PC-3 (cell line): ENCODE data around the gene PDZRN4. TPM values are rescaled to one million over a fixed set of nuclear protein-coding genes. Genes with fewer than 3 reads are reported as not detected.

Experiments used
- ATAC-seq: fragments of 200-7000 bp; cut with Tn5 transposase; 2 replicates; pipeline ENCODE4 v1.9.1; 2020; ENCODE audit warnings: mild to moderate bottlenecking, moderate library complexity
- BruUV-seq: library from RNA; stranded (reverse); fragments of 400-500 nt; replicated peaks from 2 replicates; lab custom pipeline; 2021; lab: Mats Ljungman, UMichigan
- CTCF ChIA-PET: fragments of 300-600 bp; sonication (Branson Sonifier 250); formaldehyde crosslinking; loops from one replicate; lab custom pipeline; 2022; ENCODE audit warnings: antibody characterized with exemption; lab: Charles Lee
- POLR2A ChIA-PET: fragments of 300-600 bp; sonication (Branson Sonifier 250); formaldehyde crosslinking; loops from one replicate; lab custom pipeline; 2022; ENCODE audit warnings: antibody characterized with exemption; ENCODE audit not compliant: unreplicated experiment; lab: Charles Lee
- DNase-seq: peaks from one replicate; pipeline ENCODE4 v3.0.0-alpha.2; 2015
- H2AFZ ChIP-seq: fragments of 300-600 bp; sonication (generic); 2 replicates; pipeline ENCODE4 v1.6.0; 2016; ENCODE audit warnings: antibody characterized with exemption, low read length
- H3F3A ChIP-seq: fragments of 300-600 bp; sonication (generic); one replicate; pipeline ENCODE4 v1.6.0; 2017; ENCODE audit warnings: antibody characterized with exemption, low read length, control low read depth, mild to moderate bottlenecking; ENCODE audit not compliant: unreplicated experiment
- H3K27ac ChIP-seq: fragments of 300-600 bp; sonication (generic); 2 replicates; pipeline ENCODE4 v1.5.1; 2016; ENCODE audit warnings: mild to moderate bottlenecking, low read length
- H3K27me3 ChIP-seq: fragments of 300-600 bp; sonication (generic); 2 replicates; pipeline ENCODE4 v1.6.1; 2016; ENCODE audit warnings: low read length, mixed read lengths
- H3K36me3 ChIP-seq: fragments of 300-600 bp; sonication (generic); 2 replicates; pipeline ENCODE4 v1.6.1; 2016; ENCODE audit warnings: low read depth, mixed run types, low read length, mixed read lengths
- H3K4me1 ChIP-seq: fragments of 300-600 bp; sonication (generic); 2 replicates; pipeline ENCODE4 v1.5.1; 2016; ENCODE audit warnings: low read length; ENCODE audit not compliant: insufficient read depth
- H3K4me2 ChIP-seq: fragments of 300-600 bp; sonication (generic); 2 replicates; pipeline ENCODE4 v1.6.0; 2016; ENCODE audit warnings: low read length
- H3K4me3 ChIP-seq: fragments of 300-600 bp; sonication (generic); 2 replicates; pipeline ENCODE4 v1.5.1; 2016; ENCODE audit warnings: mild to moderate bottlenecking, low read length, mixed read lengths
- H3K79me2 ChIP-seq: fragments of 300-600 bp; sonication (generic); 2 replicates; pipeline ENCODE4 v1.6.1; 2017; ENCODE audit warnings: low read length, mixed read lengths
- H3K9ac ChIP-seq: fragments of 300-600 bp; sonication (generic); 2 replicates; pipeline ENCODE4 v1.6.0; 2016; ENCODE audit warnings: mild to moderate bottlenecking, low read length
- H3K9me2 ChIP-seq: fragments of 300-600 bp; sonication (generic); replicated peaks from 2 replicates; pipeline ENCODE4 v1.6.1; 2016; ENCODE audit warnings: mixed run types, low read length, mixed read lengths
- H3K9me3 ChIP-seq: fragments of 300-600 bp; sonication (generic); 2 replicates; pipeline ENCODE4 v1.6.1; 2016; ENCODE audit warnings: low read length, mixed read lengths
- H4K20me1 ChIP-seq: fragments of 300-600 bp; sonication (generic); 2 replicates; pipeline ENCODE4 v1.6.1; 2016; ENCODE audit warnings: low read length, mixed read lengths
- CTCF ChIP-seq: fragments of 300-600 bp; sonication (generic); conservative IDR thresholded peaks from 2 replicates; pipeline ENCODE4 v1.5.1; 2017; ENCODE audit warnings: antibody characterized with exemption, low read depth, mild to moderate bottlenecking, low read length
- EZH2 ChIP-seq: fragments of 300-600 bp; sonication (generic); IDR thresholded peaks from one replicate; pipeline ENCODE4 v1.6.1; 2017; ENCODE audit warnings: antibody characterized with exemption, mild to moderate bottlenecking, low read length; ENCODE audit not compliant: unreplicated experiment
- EZH2phosphoT487 ChIP-seq: fragments of 300-600 bp; sonication (generic); IDR thresholded peaks from 2 replicates; pipeline ENCODE4 v1.6.1; 2018; ENCODE audit warnings: mild to moderate bottlenecking, antibody characterized with exemption, low read length, borderline replicate concordance
- intact Hi-C: fragments of 100-400 bp; cut with micrococcal nuclease; formaldehyde crosslinking; loops from 2 replicates; pipeline ENCODE4 v1.9.0; 2023
- total RNA-seq: library from RNA; depleted of rRNA; stranded (reverse); fragments of >200 nt; gene quantifications from 2 replicates; pipeline ENCODE4 v1.2.3, GENCODE V29; 2014

PDZRN4 gene
- total RNA-seq, 1 experiment from 2014 or later = not detected

- Histone ChIP-seq H3K4me2 (no peak overlapping the region), H3F3A (no peaks in the 10 kb centered on the region), H3K9ac (no peak overlapping the region), H3K27ac (no peak overlapping the region), H3K4me1 (no peaks in the 10 kb centered on the region), H3K79me2 (no peaks in the 10 kb centered on the region), H3K9me3 (no peaks in the 10 kb centered on the region), H3K27me3 (no peaks in the 10 kb centered on the region), H3K36me3 (no peaks in the 10 kb centered on the region), H2AFZ (no peak overlapping the region), H3K9me2 (no peaks in the 10 kb centered on the region), H4K20me1 (no peaks in the 10 kb centered on the region), H3K4me3 (no peak overlapping the region)
- CTCF ChIA-PET = no interaction called here
- no peak for TF ChIP-seq EZH2phosphoT487
- no peak for TF ChIP-seq CTCF
- no peak for TF ChIP-seq EZH2
- BruUV-seq = no TSS peak
- intact Hi-C loops = no loop called here
- DNase-seq = no peak
- ATAC-seq = no peak
- POLR2A ChIA-PET = no interaction called here
Measured at GRCh38 chr12:41459111-41459905, 271.2 kb downstream of the PDZRN4 start.

GRCh38 chr12:41459906-41460214 lies 271.7 kb downstream of the PDZRN4 start:
- Histone ChIP-seq H2AFZ (no peak overlapping the region), H4K20me1 (no peaks in the 10 kb centered on the region), H3K9me3 (no peaks in the 10 kb centered on the region), H3K9me2 (no peaks in the 10 kb centered on the region), H3K9ac (no peak overlapping the region), H3K4me1 (no peaks in the 10 kb centered on the region), H3K36me3 (no peaks in the 10 kb centered on the region), H3K27me3 (no peaks in the 10 kb centered on the region), H3F3A (no peaks in the 10 kb centered on the region), H3K27ac (no peak overlapping the region), H3K79me2 (no peaks in the 10 kb centered on the region), H3K4me3 (no peak overlapping the region), H3K4me2 (no peak overlapping the region)
- intact Hi-C loops = no loop called here
- POLR2A ChIA-PET = no interaction called here
- CTCF ChIA-PET = no interaction called here
- BruUV-seq = no TSS peak
- DNase-seq = no peak
- no peak for ATAC-seq
- TF ChIP-seq EZH2phosphoT487 (no peak), EZH2 (no peak), CTCF (no peak)

GRCh38 chr12:41460906-41461305 lies 272.8 kb downstream of the PDZRN4 start:
- H3K9ac ChIP-seq = no peak overlapping the region
- CTCF ChIA-PET = no interaction called here
- no peaks in the 10 kb centered on the region for H3K36me3 ChIP-seq
- no peaks in the 10 kb centered on the region for H3K9me2 ChIP-seq
- H3K27me3 ChIP-seq = no peaks in the 10 kb centered on the region
- no peak overlapping the region for H2AFZ ChIP-seq
- no peaks in the 10 kb centered on the region for H3K79me2 ChIP-seq
- no peaks in the 10 kb centered on the region for H3K9me3 ChIP-seq
- H3K4me3 ChIP-seq = no peak overlapping the region
- ATAC-seq (no peak), DNase-seq (no peak)
- TF ChIP-seq EZH2phosphoT487 (no peak), CTCF (no peak), EZH2 (no peak)
- no peaks in the 10 kb centered on the region for H3F3A ChIP-seq
- H4K20me1 ChIP-seq = no peaks in the 10 kb centered on the region
- POLR2A ChIA-PET = no interaction called here
- intact Hi-C loops = no loop called here
- no peak overlapping the region for H3K4me2 ChIP-seq
- H3K4me1 ChIP-seq = no peaks in the 10 kb centered on the region
- H3K27ac ChIP-seq = no peak overlapping the region
- BruUV-seq = no TSS peak
